Aorta (tissue), 5 donors: ENCODE data around the gene LITAF. TPM values are rescaled to one million over a fixed set of nuclear protein-coding genes. Genes with fewer than 3 reads are reported as not detected.

ENCODE experiments used
- ATAC-seq: fragments of 200-7000 bp; cut with Tn5 transposase; one replicate; pipeline ENCODE4 v1.9.1; 2022; ENCODE audit warnings: moderate library complexity; ENCODE audit not compliant: low FRiP score
- DNase-seq, 2 donors: peaks; one replicate each; pipeline ENCODE4 v3.0.0-alpha.2; 2020
- H3K27ac ChIP-seq, 2 donors: one replicate each; pipeline ENCODE4 v1.5.1; 2013; ENCODE audit warnings: low read length in 2 of 2, mild to moderate bottlenecking in 2 of 2, moderate library complexity in 2 of 2, control low read depth in 1 of 2, inconsistent platforms in 1 of 2, low read depth in 1 of 2
- H3K27me3 ChIP-seq, 2 donors: one replicate each; pipeline ENCODE4 v1.6.1; 2013; ENCODE audit warnings: control low read depth in 1 of 2, low read length in 1 of 2, mild to moderate bottlenecking in 1 of 2, moderate library complexity in 1 of 2; ENCODE audit not compliant: insufficient read depth in 2 of 2, control insufficient read depth in 1 of 2
- H3K36me3 ChIP-seq, 2 donors: one replicate each; pipeline ENCODE4 v1.6.1; 2013; ENCODE audit warnings: control low read depth in 1 of 2, low read length in 1 of 2, mild to moderate bottlenecking in 1 of 2; ENCODE audit not compliant: insufficient read depth in 2 of 2, control insufficient read depth in 1 of 2
- H3K4me1 ChIP-seq, 2 donors: one replicate each; pipeline ENCODE4 v1.6.1; 2013; ENCODE audit warnings: low read length in 2 of 2, control low read depth in 1 of 2, mild to moderate bottlenecking in 1 of 2, moderate library complexity in 1 of 2; ENCODE audit not compliant: insufficient read depth in 2 of 2, control insufficient read depth in 1 of 2
- H3K4me3 ChIP-seq, 2 donors: one replicate each; pipeline ENCODE4 v1.5.1; 2013; ENCODE audit warnings: low read length in 2 of 2, control low read depth in 1 of 2, mild to moderate bottlenecking in 1 of 2
- H3K9me3 ChIP-seq: one replicate; pipeline ENCODE4 v1.6.1; 2013; ENCODE audit warnings: mild to moderate bottlenecking, low read length; ENCODE audit not compliant: control insufficient read depth
- WGBS, 2 donors: extraction: QIAGEN DNeasy Blood & Tissue Kit; methylation state at CpG; one replicate each; pipeline ENCODE4 v1.1.7; 2013; 5-methylcytosine and 5-hydroxymethylcytosine counted together
- intact Hi-C, 2 donors: fragments of 100-400 bp; cut with DNase I; formaldehyde crosslinking; loops; one replicate each; pipeline versions ENCODE4 v1.14.2 to v1.15.0; 2022
- polyA plus RNA-seq, 2 donors: library from polyadenylated mRNA; stranded (reverse); fragments of 200-250 nt; gene quantifications; one replicate each; pipeline ENCODE4 v1.2.3, GENCODE V29; 2013
- total RNA-seq, 2 donors: library from RNA; stranded (reverse); fragmentation: NEBNext Ultra II Directional; extraction: Animal tissue kit (Norgen Biotek cat#: 25700); gene quantifications; one replicate each; pipeline ENCODE4 v1.2.1, GENCODE V29; 2021
- donor health status: healthy with polysubstance abuse.
- donor health status: Bipolar disorder and iron deficiency.
- donor health status: DM: no; HTN: no; CAD: no.
- donor health status: DM: no; HTN: no; CAD: no.
- donor health status: DM: yes; HTN: yes; CAD: no.

Gene LITAF
- total and polyA plus RNA-seq, 4 donors = 83.1 to 157 (median 141) TPM

- Histone ChIP-seq H3K9me3 (no peaks in the 10 kb centered on the region), H3K4me1 (no peaks in the 10 kb centered on the region), H3K27me3 (no peaks in the 10 kb centered on the region), H3K27ac (no peak overlapping the region), H3K36me3 (no peaks in the 10 kb centered on the region), H3K4me3 (no peak overlapping the region)
- DNase-seq = no peak
- no peak for ATAC-seq
- WGBS, 2 donors = 93 to 96% methylated on average over 6 of the region's 6 CpGs
- intact Hi-C loops = no loop called here
These were observed 44.0 kb upstream of the LITAF start for GRCh38 chr16:11630768-11631056.

DNA sequence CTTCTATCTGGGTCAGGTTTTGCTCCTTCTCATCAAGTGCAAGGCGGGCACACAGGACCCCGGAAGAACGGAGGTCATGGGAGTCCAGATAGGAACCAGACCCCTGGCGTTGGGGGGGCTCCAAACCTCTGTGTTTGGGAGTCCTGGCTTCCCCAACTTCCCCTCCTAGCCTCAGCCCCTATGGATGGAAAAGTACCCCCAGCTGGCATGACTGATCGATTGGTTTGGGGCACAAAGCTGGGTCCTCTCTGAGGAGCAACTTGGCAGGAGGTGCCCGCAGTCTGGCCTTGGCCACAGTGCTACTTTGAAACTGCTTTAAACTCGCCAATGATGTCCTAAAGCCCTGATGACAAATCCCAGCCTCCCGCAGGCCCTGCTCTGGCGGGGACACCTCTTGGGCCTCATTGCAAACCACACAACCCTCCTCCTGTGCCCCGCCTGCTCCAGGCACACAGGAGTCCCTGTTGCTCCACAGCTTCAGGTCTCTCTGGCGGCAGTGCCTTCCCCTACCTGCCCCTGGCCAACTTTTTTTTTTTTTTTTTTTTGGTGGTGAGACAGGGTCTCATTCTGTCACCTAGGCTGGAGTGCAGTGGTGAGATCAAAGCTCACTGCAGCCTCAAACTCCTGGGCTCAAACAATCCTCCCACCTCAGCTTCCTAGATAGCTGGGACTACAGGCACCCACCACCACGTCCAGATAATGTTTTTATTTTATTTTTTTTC lies 43.5 kb upstream of the LITAF start:
- no peaks in the 10 kb centered on the region for H3K4me1 ChIP-seq
- DNase-seq (no peak), ATAC-seq (no peak)
- no peaks in the 10 kb centered on the region for H3K36me3 ChIP-seq
- no peaks in the 10 kb centered on the region for H3K9me3 ChIP-seq
- WGBS, 2 donors = 94% methylated on average over 12 of the region's 12 CpGs
- H3K27ac ChIP-seq = no peak overlapping the region
- intact Hi-C loops = no loop called here
- no peak overlapping the region for H3K4me3 ChIP-seq
- no peaks in the 10 kb centered on the region for H3K27me3 ChIP-seq

DNA sequence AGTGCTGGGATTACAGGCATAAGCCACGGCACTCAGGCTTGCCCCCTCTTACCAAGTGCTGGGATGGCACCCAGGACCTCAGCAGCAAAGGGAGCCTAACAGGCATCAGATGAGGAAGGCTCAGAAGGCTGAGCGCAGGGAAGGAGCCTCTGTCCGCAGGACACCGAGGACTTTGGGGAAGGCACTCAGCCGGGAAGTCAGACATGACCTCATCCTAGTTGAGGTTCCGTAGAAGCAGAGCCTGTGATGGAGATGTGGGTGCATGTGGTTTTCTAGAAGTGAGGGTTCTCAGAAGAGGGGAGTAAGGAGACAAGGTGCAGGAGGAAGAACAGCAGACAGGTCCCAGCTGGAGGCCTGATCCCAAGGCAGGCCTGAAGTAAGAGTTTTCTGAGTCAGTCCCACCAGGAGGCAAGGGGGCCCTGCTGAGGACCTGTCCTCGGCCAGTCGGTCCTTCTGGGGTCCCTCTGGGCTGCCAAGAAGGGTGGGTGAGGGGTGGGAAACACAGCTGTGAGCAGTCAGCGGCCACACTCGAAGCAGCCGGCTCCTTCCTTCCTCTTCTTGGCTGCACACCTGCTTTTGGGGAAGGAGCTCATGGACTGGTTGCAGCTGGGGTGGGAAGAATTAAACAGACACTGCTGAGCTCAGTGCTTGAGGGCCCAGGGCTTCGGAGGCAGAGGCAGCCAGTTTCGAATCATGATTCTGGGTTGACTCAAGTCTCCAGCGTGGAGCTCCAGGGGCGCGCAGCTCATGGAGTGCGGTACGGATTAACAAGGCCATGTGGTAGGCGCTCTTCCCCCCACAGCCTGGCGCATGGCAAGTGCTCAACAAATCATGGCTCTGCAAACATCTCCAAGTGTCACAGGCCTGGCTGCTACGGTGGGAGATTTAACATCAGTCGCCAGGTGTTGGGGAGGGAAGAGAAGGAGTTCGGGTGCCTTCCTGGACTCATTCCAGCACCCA lies 42.6 kb upstream of the LITAF start:
- no peaks in the 10 kb centered on the region for H3K27me3 ChIP-seq
- no peak overlapping the region for H3K4me3 ChIP-seq
- intact Hi-C loops = no loop called here
- H3K36me3 ChIP-seq = no peaks in the 10 kb centered on the region
- H3K27ac ChIP-seq = no peak overlapping the region
- DNase-seq (peak in 1 of 2 donors; percentile 75), ATAC-seq (no peak)
- H3K9me3 ChIP-seq = no peaks in the 10 kb centered on the region
- WGBS, 2 donors = 89% methylated on average over 23 of the region's 23 CpGs
- H3K4me1 ChIP-seq = no peaks in the 10 kb centered on the region

- Histone ChIP-seq H3K4me3 (no peak overlapping the region), H3K9me3 (no peaks in the 10 kb centered on the region), H3K27me3 (no peaks in the 10 kb centered on the region), H3K36me3 (no peaks in the 10 kb centered on the region), H3K27ac (no peak overlapping the region), H3K4me1 (no peaks in the 10 kb centered on the region)
- WGBS, 2 donors = 80 to 87% methylated on average over 15 of the region's 15 CpGs
- DNase-seq (no peak), ATAC-seq (peak; percentile 9)
- intact Hi-C loops = no loop called here
These were observed 41.2 kb upstream of the LITAF start for GRCh38 chr16:11627822-11628457.

DNA sequence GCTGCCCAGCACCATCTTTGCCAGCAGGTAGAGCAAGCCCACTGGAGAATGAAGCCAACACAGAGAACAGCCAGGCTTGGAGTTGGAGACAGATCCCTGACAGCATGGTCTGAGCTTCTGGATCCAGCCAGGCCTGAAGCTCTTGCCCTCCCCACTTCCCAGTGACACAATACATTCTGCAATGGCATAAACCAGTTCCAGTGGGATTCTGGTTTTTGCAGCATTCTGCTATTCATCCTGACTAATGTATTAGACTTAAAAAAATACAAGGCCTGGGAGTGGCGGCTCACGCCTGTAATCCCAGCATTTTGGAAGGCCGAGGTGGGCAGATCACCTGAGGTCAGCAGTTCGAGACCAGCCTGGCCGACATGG lies 40.6 kb upstream of the LITAF start:
- WGBS, 2 donors = 94 to 96% methylated on average over 5 of the region's 5 CpGs
- Histone ChIP-seq H3K4me3 (no peak overlapping the region), H3K36me3 (no peaks in the 10 kb centered on the region), H3K27me3 (no peaks in the 10 kb centered on the region), H3K4me1 (no peaks in the 10 kb centered on the region), H3K27ac (no peak overlapping the region), H3K9me3 (no peaks in the 10 kb centered on the region)
- intact Hi-C loops = no loop called here
- ATAC-seq (no peak), DNase-seq (no peak)

DNA sequence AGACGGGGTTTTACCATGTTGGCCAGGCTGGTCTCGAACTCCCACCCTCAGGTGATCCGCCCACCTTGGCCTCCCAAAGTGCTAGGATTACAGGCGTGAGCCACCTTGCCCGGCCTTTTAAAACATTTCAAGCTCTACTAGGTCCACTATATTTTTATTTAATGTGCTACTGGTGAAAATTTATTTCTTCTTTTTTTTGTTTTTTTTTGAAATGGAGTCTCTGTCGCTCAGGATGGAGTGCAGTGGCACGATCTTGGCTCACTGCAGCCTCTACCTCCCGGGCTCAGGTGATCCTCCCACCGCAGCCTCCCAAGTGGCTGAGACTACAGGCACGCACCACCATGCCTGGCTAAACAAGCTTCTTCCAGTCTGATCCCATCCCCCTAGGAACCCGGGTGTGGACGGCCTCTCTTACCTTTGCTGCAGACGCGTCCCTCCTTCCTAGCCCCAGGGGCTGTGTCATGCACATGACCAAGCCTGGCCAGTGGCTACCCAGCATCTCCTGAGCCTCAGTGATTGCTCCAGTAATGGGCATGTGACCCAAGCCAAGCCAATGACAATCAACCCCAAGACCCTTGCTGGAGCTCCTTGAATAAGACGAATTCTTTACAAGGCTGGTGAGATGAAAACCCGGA lies 40.1 kb upstream of the LITAF start:
- WGBS, 2 donors = 96 to 97% methylated on average over 16 of the region's 16 CpGs
- intact Hi-C loops = no loop called here

GRCh38 chr16:11625769-11626168 lies 39.0 kb upstream of the LITAF start:
- peaks cover 0 to 2% of the 10 kb centered on the region in 2 donors for H3K4me1 ChIP-seq
- no peaks in the 10 kb centered on the region for H3K36me3 ChIP-seq
- intact Hi-C loops = no loop called here
- H3K27ac ChIP-seq = no peak overlapping the region
- ATAC-seq (no peak), DNase-seq (no peak)
- no peak overlapping the region for H3K4me3 ChIP-seq
- 83 to 84% methylated on average over 4 of the region's 4 CpGs for WGBS, 2 donors
- no peaks in the 10 kb centered on the region for H3K9me3 ChIP-seq
- H3K27me3 ChIP-seq = no peaks in the 10 kb centered on the region

More for the DNA sequence above, 40.1 kb upstream of the LITAF start:
- ATAC-seq (no peak), DNase-seq (no peak)
- Histone ChIP-seq H3K27ac (no peak overlapping the region), H3K4me1 (peaks cover 0 to 2% of the 10 kb centered on the region in 2 donors), H3K9me3 (no peaks in the 10 kb centered on the region), H3K4me3 (no peak overlapping the region), H3K27me3 (no peaks in the 10 kb centered on the region), H3K36me3 (no peaks in the 10 kb centered on the region)

GRCh38 chr16:11624636-11625607 lies 38.2 kb upstream of the LITAF start:
- H3K27ac ChIP-seq = no peak overlapping the region
- H3K36me3 ChIP-seq = no peaks in the 10 kb centered on the region
- H3K27me3 ChIP-seq = no peaks in the 10 kb centered on the region
- DNase-seq = no peak
- ATAC-seq = peak; percentile 19
- H3K4me1 ChIP-seq = peaks cover 0 to 2% of the 10 kb centered on the region in 2 donors
- intact Hi-C loops = no loop called here
- WGBS, 2 donors = 88 to 93% methylated on average over 16 of the region's 16 CpGs
- H3K9me3 ChIP-seq = no peaks in the 10 kb centered on the region
- H3K4me3 ChIP-seq = no peak overlapping the region
